Heart left ventricle (tissue), 16 donors: Measurements from ENCODE around the gene ZIM2. TPM values are rescaled to one million over a fixed set of nuclear protein-coding genes. Genes with fewer than 3 reads are reported as not detected.

Experiments
- ATAC-seq, 4 donors: fragments of 200-7000 bp; cut with Tn5 transposase; one replicate each; pipeline ENCODE4 v1.9.1; 2020 to 2022; ENCODE audit warnings: moderate library complexity in 4 of 4, mild to moderate bottlenecking in 3 of 4, moderate number of reproducible peaks in 1 of 4
- DNase-seq, 5 donors: peaks; one replicate each; pipeline ENCODE4 v3.0.0-alpha.2; 2020
- H3K27ac ChIP-seq, 12 donors: fragments of 200-600 bp; sonication (generic) in 4 of 12; one replicate each; pipeline versions ENCODE4 v1.5.0 to v1.8.0; 2016 to 2022; ENCODE audit warnings: mild to moderate bottlenecking in 2 of 12
- H3K27me3 ChIP-seq, 9 donors: fragments of 200-600 bp; sonication (generic) in 2 of 9; one replicate each; pipeline versions ENCODE4 v1.5.1 to v1.8.0; 2016 to 2022; ENCODE audit warnings: mild to moderate bottlenecking in 3 of 9
- H3K36me3 ChIP-seq, 9 donors: fragments of 200-600 bp; sonication (generic) in 2 of 9; one replicate each; pipeline versions ENCODE4 v1.5.0 to v1.8.0; 2018 to 2022; ENCODE audit warnings: mild to moderate bottlenecking in 2 of 9
- H3K4me1 ChIP-seq, 12 donors: fragments of 200-600 bp; sonication (generic) in 4 of 12; one replicate each; pipeline versions ENCODE4 v1.5.0 to v1.8.0; 2016 to 2022; ENCODE audit warnings: mild to moderate bottlenecking in 3 of 12
- H3K4me3 ChIP-seq, 12 donors: fragments of 200-600 bp; sonication (generic) in 4 of 12; one replicate each; pipeline versions ENCODE4 v1.5.0 to v1.8.0; 2017 to 2022; ENCODE audit warnings: mild to moderate bottlenecking in 9 of 12, moderate library complexity in 4 of 12
- H3K9me3 ChIP-seq, 12 donors: fragments of 200-600 bp; sonication (generic) in 4 of 12; one replicate each; pipeline versions ENCODE4 v1.5.0 to v1.8.0; 2016 to 2022; ENCODE audit warnings: mild to moderate bottlenecking in 1 of 12
- CTCF ChIP-seq, 12 donors: fragments of 200-600 bp; sonication (generic) in 4 of 12; IDR thresholded peaks; one replicate each; pipeline versions ENCODE4 v1.5.0 to v1.8.0; 2018 to 2022; ENCODE audit warnings: antibody characterized with exemption in 12 of 12, mild to moderate bottlenecking in 5 of 12
- POLR2A ChIP-seq, 2 donors: fragments of 450-650 bp; IDR thresholded peaks; one replicate each; pipeline ENCODE4 v1.6.1; 2017; ENCODE audit warnings: antibody characterized with exemption in 2 of 2, mild to moderate bottlenecking in 2 of 2, moderate library complexity in 2 of 2
- WGBS, 4 donors: extraction: QIAGEN DNeasy Blood & Tissue Kit in 2 of 4; methylation state at CpG; one replicate each; pipeline versions ENCODE4 v1.1.5 to v1.1.7; 2013 to 2018; 5-methylcytosine and 5-hydroxymethylcytosine counted together
- intact Hi-C, 10 donors: fragments of 100-400 bp; cut with DNase I; formaldehyde crosslinking; loops; one replicate each; pipeline versions ENCODE4 v1.11.1 to v1.14.2; 2022
- long read RNA-seq, 3 donors: library from polyadenylated mRNA; unstranded; transcript quantifications; one replicate each; pipeline ENCODE4 v2.0.0, GENCODE V29; 2020 to 2021
- polyA plus RNA-seq, 2 donors: library from polyadenylated mRNA; stranded (reverse); fragments of 200-250 nt; gene quantifications; one replicate each; pipeline ENCODE4 v1.2.3, GENCODE V29; 2013
- total RNA-seq, 9 donors: library from RNA; depleted of rRNA in 2 of 9; stranded (reverse); fragments of >200 nt in 2 of 9; fragmentation: NEBNext Ultra II Directional in 3 of 9; extraction: Animal tissue kit (Norgen Biotek cat#: 25700) in 3 of 9; gene quantifications; one replicate each; pipeline versions ENCODE4 v1.1.0 to v1.2.4, GENCODE V29; 2016 to 2023
- donor health status: ischemic (EF 13 %, LVEDD 7.1; RV severe dilation, severe dysfunction).
- donor health status: healthy with polysubstance abuse.
- donor health status: DM: no; HTN: yes; CAD: no.
- donor health status: DM: no; HTN: no; CAD: no.
- donor health status: ischemic (EF 25% LVEDD 6.9; RV normal size, moderate dysfunction).
- donor health status: ischemic (EF 25% LVEDD 5.7; RV mildly dilated, moderate dysfunction).
- donor health status: healthy.
- donor health status: DM: yes; HTN: yes; CAD: no.
- donor health status: ischemic (EF 35%, LVEDD 5.7; RV mildly dilated, moderate dysfunction).
- donor health status: nonischemic (EF 11% LVEDD 7.7; RV severe dilation, severe dysfunction).
- donor health status: DM: yes; HTN: yes; CAD: no.
- donor health status: PGD.
- donor health status: ischemic (EF 29% LVEDD 5.4; RV normal size, mild dysfunction).
- donor health status: nonischemic (EF 23%, LVEDD 6.1; RV moderate dilation, normal function).

Gene ZIM2
- under 1 TPM in 3 of 9 donors, not detected in 6; 0.16 to 0.26 (median 0.20) TPM for total RNA-seq
- under 1 TPM in 1 of 2 donors, not detected in 1; 0.19 TPM for polyA plus RNA-seq
- long read RNA-seq, donor 1, partial matches to known transcripts: 1 of 1 reads
- long read RNA-seq, donor 1, other reads (novel, unspliced or antisense): 0 of 1 reads
- long read RNA-seq, donor 2, partial matches to known transcripts: 0 of 1 reads
- long read RNA-seq, donor 2, other reads (novel, unspliced or antisense): 1 of 1 reads
- long read RNA-seq, donor 3: 0 reads

DNA sequence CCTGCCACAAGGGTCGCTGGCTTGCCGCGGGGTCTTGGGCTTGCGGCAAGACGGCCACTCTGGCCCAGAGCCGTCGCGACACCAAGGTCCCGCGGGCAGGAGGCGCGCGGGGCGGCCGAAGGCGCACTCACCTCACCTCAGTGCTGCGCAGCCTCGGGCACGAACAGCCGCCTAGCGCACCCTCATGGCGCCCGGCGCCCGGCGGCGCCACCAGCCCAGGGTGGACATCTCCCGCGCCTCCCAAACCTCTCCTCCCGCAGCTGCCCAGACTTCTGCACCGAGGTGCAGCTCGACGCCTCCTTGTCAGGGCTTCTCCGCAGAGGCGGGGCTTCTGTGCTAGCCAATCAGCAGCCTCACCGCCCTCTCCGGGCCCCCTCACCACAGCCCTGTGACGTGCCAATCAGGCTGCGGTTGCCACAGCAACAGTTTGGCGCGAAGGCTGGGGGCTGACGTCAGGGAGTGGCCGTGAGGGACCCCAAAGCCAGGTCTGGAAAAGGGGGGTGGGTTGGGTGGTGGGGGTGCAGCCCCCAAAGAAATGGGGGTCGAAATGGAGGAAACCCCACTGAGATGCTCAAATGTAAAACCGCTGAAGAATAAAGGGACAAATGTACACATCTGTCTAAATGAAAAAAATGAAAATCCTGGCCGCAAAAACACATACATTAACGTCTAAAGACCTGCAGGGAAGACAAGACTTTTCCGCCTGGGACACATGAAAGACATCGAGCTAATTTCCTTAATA lies at the start of gene ZIM2, which contains the start of gene PEG3:
Gene ZIM2 (minus strand): TSS at position 276 of the 742 bp plus-strand sequence. CDS start 16,449 bp downstream, outside the sequence.
Gene PEG3 (minus strand): TSS at position 276 of the 742 bp plus-strand sequence. CDS start 16,071 bp downstream, outside the sequence.
- DNase-seq (peak; percentile 67 to 84 (median 81)), ATAC-seq (peak in 1 of 4 donors; percentile 22)
- H3K4me3 ChIP-seq: peak within 1 kb of the TSS; percentile 22 to 76 (median 59)
- peaks cover 0 to 14% (median 0%) of the 10 kb centered on the region in 12 donors for H3K4me1 ChIP-seq
- H3K36me3 ChIP-seq: no peaks in the 10 kb centered on the region
- peaks cover 0 to 16% (median 0%) of the 10 kb centered on the region in 12 donors for H3K9me3 ChIP-seq
- intact Hi-C loops: no loop called here
- TF ChIP-seq CTCF (IDR thresholded peaks at IDR 0.05): no peak
- TF ChIP-seq POLR2A (IDR thresholded peaks at IDR 0.05): peak in 1 of 2 donors; percentile 57
- H3K27ac ChIP-seq: peak within 1 kb of the TSS in 11 of 12 donors; percentile 52 to 94 (median 81)
- peaks cover 0 to 4% (median 0%) of the 10 kb centered on the region in 9 donors for H3K27me3 ChIP-seq
- WGBS, 4 donors: 41 to 54% (median 50%) methylated on average over 42 to 49 of the region's 49 CpGs

DNA sequence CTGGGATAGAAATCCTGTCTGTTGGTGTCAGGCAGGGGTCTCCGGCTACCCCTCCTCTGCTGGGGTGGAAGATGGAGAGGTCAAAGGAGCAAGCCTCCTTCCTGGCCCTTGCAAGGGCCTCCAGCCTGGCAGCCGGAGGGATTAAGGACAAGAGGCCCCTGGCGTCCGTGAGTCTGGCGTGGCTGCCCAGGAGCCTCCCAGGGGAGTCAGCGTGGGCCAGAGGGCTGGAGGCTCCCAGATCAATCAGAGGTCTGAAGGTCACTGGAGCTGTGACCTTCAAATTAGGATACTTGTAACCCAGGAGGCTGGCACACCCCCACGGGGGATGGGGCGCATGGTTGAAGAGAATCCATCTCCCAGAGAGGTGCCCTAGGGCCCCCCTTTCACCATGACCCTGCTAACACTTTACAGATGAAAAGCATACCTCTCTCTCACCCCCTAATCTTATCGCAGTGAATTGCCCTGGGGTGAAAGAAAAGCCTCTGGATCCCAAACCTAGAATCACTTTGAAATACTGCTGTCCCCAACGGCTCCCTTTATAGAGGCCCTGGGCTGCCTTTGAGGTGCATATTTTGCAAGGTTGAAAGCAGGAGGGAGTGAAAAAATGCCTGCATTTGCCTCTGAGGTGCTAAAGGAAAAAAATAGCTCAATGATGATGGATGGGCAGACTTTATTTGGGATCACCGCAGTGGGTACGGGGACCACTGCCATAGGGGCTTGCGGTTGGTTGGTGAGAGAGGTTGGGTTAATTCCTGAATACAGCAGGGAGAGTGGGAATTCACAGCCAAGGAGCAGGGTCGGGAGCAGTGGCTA lies 44.9 kb upstream of the ZIM2 start:
- H3K4me3 ChIP-seq: no peak overlapping the region
- 12 to 29% (median 19%) methylated on average over 8 to 14 of the region's 14 CpGs for WGBS, 4 donors
- H3K27ac ChIP-seq: no peak overlapping the region
- intact Hi-C loops: no loop called here
- DNase-seq (no peak), ATAC-seq (no peak)
- H3K4me1 ChIP-seq: no peaks in the 10 kb centered on the region
- no peak for TF ChIP-seq POLR2A (IDR thresholded peaks at IDR 0.05)
- TF ChIP-seq CTCF (IDR thresholded peaks at IDR 0.05): no peak
- no peaks in the 10 kb centered on the region for H3K36me3 ChIP-seq
- peaks cover 0 to 48% (median 0%) of the 10 kb centered on the region in 12 donors for H3K9me3 ChIP-seq
- H3K27me3 ChIP-seq: peaks cover 0 to 30% (median 0%) of the 10 kb centered on the region in 9 donors

DNA sequence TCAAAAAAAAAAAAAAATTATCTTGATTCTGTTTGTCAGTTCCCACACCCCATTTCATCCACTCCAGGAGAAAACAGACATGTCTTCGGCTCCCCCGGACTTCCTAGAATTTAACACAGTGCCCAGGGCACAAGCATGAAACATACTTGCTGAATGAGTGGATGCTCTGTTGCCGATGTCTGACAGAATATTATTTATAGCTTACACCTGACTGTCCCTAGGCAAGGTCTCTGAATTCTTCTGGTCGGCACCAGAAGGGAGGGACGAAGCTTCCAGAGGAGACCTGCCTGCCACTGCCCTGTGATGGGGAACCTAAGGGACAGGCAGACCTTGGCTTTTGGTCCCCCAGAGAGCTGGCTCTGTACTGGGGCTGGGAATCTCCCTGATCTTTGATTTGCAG lies 43.9 kb upstream of the ZIM2 start:
- Histone ChIP-seq H3K4me3 (no peak overlapping the region), H3K4me1 (no peaks in the 10 kb centered on the region), H3K36me3 (no peaks in the 10 kb centered on the region), H3K27me3 (peaks cover 0 to 29% (median 0%) of the 10 kb centered on the region in 9 donors), H3K27ac (no peak overlapping the region), H3K9me3 (peaks cover 0 to 54% (median 0%) of the 10 kb centered on the region in 12 donors)
- 45 to 56% (median 49%) methylated on average over 5 of the region's 5 CpGs for WGBS, 4 donors
- TF ChIP-seq POLR2A (IDR thresholded peaks at IDR 0.05): no peak
- no peak for TF ChIP-seq CTCF (IDR thresholded peaks at IDR 0.05)
- intact Hi-C loops: no loop called here
- no peak for DNase-seq
- ATAC-seq: no peak
